Measurements from ENCODE around the gene EVC.

DNA sequence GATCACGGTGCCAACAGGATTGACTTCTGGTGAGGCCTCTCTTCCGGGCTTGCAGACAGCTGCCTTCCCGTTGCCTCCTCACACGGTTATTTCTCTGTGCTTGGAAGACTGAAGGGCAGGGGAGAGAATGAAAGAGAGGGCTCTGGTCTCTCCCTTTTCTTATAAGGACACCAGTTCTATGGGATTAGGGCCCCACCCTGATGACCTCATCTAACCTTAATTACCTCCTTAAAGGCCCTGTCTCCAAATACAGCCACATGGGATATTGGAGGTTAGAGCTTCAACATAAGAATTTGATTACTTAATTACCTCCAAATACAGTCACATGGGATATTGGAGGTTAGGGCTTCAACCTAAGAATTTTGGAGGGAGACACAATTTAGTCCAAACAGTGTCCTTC lies 46.5 kb downstream of the EVC start:
- TF ChIP-seq RXRA (IDR thresholded peaks at IDR 0.05; ENCODE audit: insufficient read depth, low read depth, low read length), result no peak
- TF ChIP-seq, protein P1, sequence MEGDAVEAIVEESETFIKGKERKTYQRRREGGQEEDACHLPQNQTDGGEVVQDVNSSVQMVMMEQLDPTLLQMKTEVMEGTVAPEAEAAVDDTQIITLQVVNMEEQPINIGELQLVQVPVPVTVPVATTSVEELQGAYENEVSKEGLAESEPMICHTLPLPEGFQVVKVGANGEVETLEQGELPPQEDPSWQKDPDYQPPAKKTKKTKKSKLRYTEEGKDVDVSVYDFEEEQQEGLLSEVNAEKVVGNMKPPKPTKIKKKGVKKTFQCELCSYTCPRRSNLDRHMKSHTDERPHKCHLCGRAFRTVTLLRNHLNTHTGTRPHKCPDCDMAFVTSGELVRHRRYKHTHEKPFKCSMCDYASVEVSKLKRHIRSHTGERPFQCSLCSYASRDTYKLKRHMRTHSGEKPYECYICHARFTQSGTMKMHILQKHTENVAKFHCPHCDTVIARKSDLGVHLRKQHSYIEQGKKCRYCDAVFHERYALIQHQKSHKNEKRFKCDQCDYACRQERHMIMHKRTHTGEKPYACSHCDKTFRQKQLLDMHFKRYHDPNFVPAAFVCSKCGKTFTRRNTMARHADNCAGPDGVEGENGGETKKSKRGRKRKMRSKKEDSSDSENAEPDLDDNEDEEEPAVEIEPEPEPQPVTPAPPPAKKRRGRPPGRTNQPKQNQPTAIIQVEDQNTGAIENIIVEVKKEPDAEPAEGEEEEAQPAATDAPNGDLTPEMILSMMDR (IDR thresholded peaks at IDR 0.05; ENCODE audit: control extremely low read depth in 1 of 3, insufficient read depth in 1 of 3, low read depth in 1 of 3, low read length in 3 of 3), result no peak
- TF ChIP-seq GABPA (IDR thresholded peaks at IDR 0.05; ENCODE audit: borderline replicate concordance, insufficient read depth, low read length), result no peak

Measured in H1 (cell line).